ENCODE results near the gene TMEM132D.

TMEM132D gene

GRCh38 chr12:129717438-129717837 is 186.4 kb downstream of the TMEM132D start:
- DNase-seq = no peak

GRCh38 chr12:129716825-129717224 is 187.0 kb downstream of the TMEM132D start:
- no peak for DNase-seq

GRCh38 chr12:129706716-129707115 is 197.1 kb downstream of the TMEM132D start:
- no peak for DNase-seq

GRCh38 chr12:129704232-129704830 is 199.5 kb downstream of the TMEM132D start:
- DNase-seq = no peak

- DNase-seq = no peak
Observed at GRCh38 chr12:129701631-129702101, 202.2 kb downstream of the TMEM132D start.

GRCh38 chr12:129700036-129700435 is 203.8 kb downstream of the TMEM132D start:
- DNase-seq = no peak

- DNase-seq = no peak
Observed at GRCh38 chr12:129696926-129697325, 206.9 kb downstream of the TMEM132D start.

- DNase-seq = no peak
Observed at GRCh38 chr12:129696405-129696804, 207.4 kb downstream of the TMEM132D start.

- no peak for DNase-seq
Observed at GRCh38 chr12:129693731-129694130, 210.1 kb downstream of the TMEM132D start.

GRCh38 chr12:129687731-129688130 is 216.1 kb downstream of the TMEM132D start:
- no peak for DNase-seq

GRCh38 chr12:129681830-129682229 is 222.0 kb downstream of the TMEM132D start:
- DNase-seq = no peak

GRCh38 chr12:129681151-129681550 is 222.7 kb downstream of the TMEM132D start:
- no peak for DNase-seq

- DNase-seq = no peak
Observed at GRCh38 chr12:129676411-129676810, 227.4 kb downstream of the TMEM132D start.

- no peak for DNase-seq
Observed at GRCh38 chr12:129675947-129676346, 227.9 kb downstream of the TMEM132D start.

GRCh38 chr12:129675496-129675895 is 228.3 kb downstream of the TMEM132D start:
- DNase-seq = no peak

- DNase-seq = no peak
Observed at GRCh38 chr12:129673806-129674205, 230.0 kb downstream of the TMEM132D start.

GRCh38 chr12:129672110-129672509 is 231.7 kb downstream of the TMEM132D start:
- DNase-seq = no peak

- no peak for DNase-seq
Observed at GRCh38 chr12:129670256-129670920, 233.4 kb downstream of the TMEM132D start.

GRCh38 chr12:129665414-129665813 is 238.4 kb downstream of the TMEM132D start:
- no peak for DNase-seq

GRCh38 chr12:129662234-129662633 is 241.6 kb downstream of the TMEM132D start:
- no peak for DNase-seq

GRCh38 chr12:129660946-129661345 is 242.9 kb downstream of the TMEM132D start:
- no peak for DNase-seq

GRCh38 chr12:129659961-129660622 is 243.7 kb downstream of the TMEM132D start:
- no peak for DNase-seq

GRCh38 chr12:129657179-129657578 is 246.6 kb downstream of the TMEM132D start:
- DNase-seq = no peak

GRCh38 chr12:129651951-129652350 is 251.9 kb downstream of the TMEM132D start:
- no peak for DNase-seq

Data from NCI-H82 (cell line).